Loucy (cell line): Measurements from ENCODE around the gene VPS9D1.

ENCODE experiments used
- H2AFZ ChIP-seq: fragments of 200-600 bp; sonication (generic); 2 replicates; pipeline ENCODE4 v1.6.0; 2016; ENCODE audit warnings: antibody characterized with exemption, mild to moderate bottlenecking, low read length, moderate library complexity
- H3F3A ChIP-seq: fragments of 200-600 bp; 2 replicates; pipeline ENCODE4 v1.6.0; 2016; ENCODE audit warnings: antibody characterized with exemption, low read depth, mild to moderate bottlenecking
- H3K27me3 ChIP-seq: fragments of 200-600 bp; sonication (generic); 2 replicates; pipeline ENCODE4 v1.6.1; 2014; ENCODE audit warnings: low read length, mild to moderate bottlenecking; ENCODE audit not compliant: insufficient read depth, poor library complexity, severe bottlenecking
- H3K36me3 ChIP-seq: fragments of 200-600 bp; sonication (generic); 2 replicates; pipeline ENCODE4 v1.6.1; 2016; ENCODE audit warnings: low read length; ENCODE audit not compliant: insufficient read depth
- H3K4me1 ChIP-seq: fragments of 200-600 bp; sonication (generic); 2 replicates; pipeline ENCODE4 v1.5.1; 2014; ENCODE audit warnings: low read length, mild to moderate bottlenecking; ENCODE audit not compliant: insufficient read depth, poor library complexity, severe bottlenecking
- H3K4me2 ChIP-seq: fragments of 200-600 bp; sonication (generic); 2 replicates; pipeline ENCODE4 v1.6.0; 2014; ENCODE audit warnings: antibody characterized with exemption, low read length, low read depth, mild to moderate bottlenecking; ENCODE audit not compliant: poor library complexity, severe bottlenecking
- H3K4me3 ChIP-seq: fragments of 200-600 bp; sonication (generic); 2 replicates; pipeline ENCODE4 v1.5.1; 2014; ENCODE audit warnings: low read length, mild to moderate bottlenecking, mixed read lengths; ENCODE audit not compliant: poor library complexity, severe bottlenecking
- H3K79me2 ChIP-seq: fragments of 200-600 bp; sonication (generic); 2 replicates; pipeline ENCODE4 v1.6.1; 2014; ENCODE audit warnings: low read length; ENCODE audit not compliant: insufficient read depth
- H3K9ac ChIP-seq: fragments of 200-600 bp; sonication (generic); 2 replicates; pipeline ENCODE4 v1.6.0; 2014; ENCODE audit warnings: mild to moderate bottlenecking, low read depth, low read length, moderate library complexity; ENCODE audit not compliant: poor library complexity, severe bottlenecking
- H3K9me2 ChIP-seq: fragments of 200-600 bp; sonication (generic); replicated peaks from 2 replicates; pipeline ENCODE4 v1.6.1; 2016; ENCODE audit warnings: low read depth, low read length, mixed read lengths
- H3K9me3 ChIP-seq: fragments of 200-600 bp; sonication (generic); 2 replicates; pipeline ENCODE4 v1.6.1; 2014; ENCODE audit warnings: mild to moderate bottlenecking, antibody characterized with exemption, low read length, low read depth; ENCODE audit not compliant: insufficient read depth
- H4K20me1 ChIP-seq: fragments of 200-600 bp; sonication (generic); 2 replicates; pipeline ENCODE4 v1.6.0; 2014; ENCODE audit warnings: antibody characterized with exemption, low read length, mild to moderate bottlenecking; ENCODE audit not compliant: insufficient read depth, poor library complexity, severe bottlenecking
- CTCF ChIP-seq: fragments of 200-600 bp; sonication (generic); conservative IDR thresholded peaks from 2 replicates; pipeline ENCODE4 v1.5.1; 2014; ENCODE audit warnings: mild to moderate bottlenecking, antibody characterized with exemption, low read length
- EZH2phosphoT487 ChIP-seq: fragments of 200-600 bp; IDR thresholded peaks from 2 replicates; pipeline ENCODE4 v1.6.1; 2018; ENCODE audit warnings: antibody characterized with exemption, mild to moderate bottlenecking, moderate library complexity, borderline replicate concordance

VPS9D1 gene

GRCh38 chr16:89697616-89698331, 22.9 kb downstream of the VPS9D1 start:
- Histone ChIP-seq H3K79me2 (no peaks in the 10 kb centered on the region), H3K36me3 (no peaks in the 10 kb centered on the region), H3K27me3 (no peaks in the 10 kb centered on the region), H2AFZ (no peak overlapping the region), H3K9ac (no peak overlapping the region), H3K9me3 (no peaks in the 10 kb centered on the region), H3K4me3 (no peak overlapping the region), H3F3A (no peaks in the 10 kb centered on the region), H3K4me2 (no peak overlapping the region), H3K4me1 (peaks cover 16% of the 10 kb centered on the region), H3K9me2 (no peaks in the 10 kb centered on the region), H4K20me1 (no peaks in the 10 kb centered on the region)
- TF ChIP-seq EZH2phosphoT487 (no peak), CTCF (no peak)

GRCh38 chr16:89697161-89697615, 23.5 kb downstream of the VPS9D1 start:
- H3K9me2 ChIP-seq, result no peaks in the 10 kb centered on the region
- no peak overlapping the region for H3K4me3 ChIP-seq
- H3K36me3 ChIP-seq, result no peaks in the 10 kb centered on the region
- H3K79me2 ChIP-seq, result no peaks in the 10 kb centered on the region
- TF ChIP-seq CTCF (no peak), EZH2phosphoT487 (no peak)
- no peaks in the 10 kb centered on the region for H3K9me3 ChIP-seq
- no peak overlapping the region for H3K9ac ChIP-seq
- no peaks in the 10 kb centered on the region for H3F3A ChIP-seq
- peak overlapping the region; percentile 40 for H3K4me2 ChIP-seq
- no peaks in the 10 kb centered on the region for H3K27me3 ChIP-seq
- H4K20me1 ChIP-seq, result no peaks in the 10 kb centered on the region
- H3K4me1 ChIP-seq, result peaks cover 15% of the 10 kb centered on the region
- H2AFZ ChIP-seq, result no peak overlapping the region

- H2AFZ ChIP-seq, result no peak overlapping the region
- peak overlapping the region; percentile 40 for H3K4me2 ChIP-seq
- peaks cover 14% of the 10 kb centered on the region for H3K4me1 ChIP-seq
- no peaks in the 10 kb centered on the region for H3K9me3 ChIP-seq
- no peak overlapping the region for H3K4me3 ChIP-seq
- TF ChIP-seq EZH2phosphoT487, result no peak
- no peaks in the 10 kb centered on the region for H3F3A ChIP-seq
- no peaks in the 10 kb centered on the region for H4K20me1 ChIP-seq
- H3K9ac ChIP-seq, result no peak overlapping the region
- H3K9me2 ChIP-seq, result no peaks in the 10 kb centered on the region
- H3K36me3 ChIP-seq, result no peaks in the 10 kb centered on the region
- no peaks in the 10 kb centered on the region for H3K79me2 ChIP-seq
- no peaks in the 10 kb centered on the region for H3K27me3 ChIP-seq
These were observed 24.0 kb downstream of the VPS9D1 start for GRCh38 chr16:89696670-89697128.
